ENCODE results near the gene RNF157. TPM values are rescaled to one million over a fixed set of nuclear protein-coding genes. Genes with fewer than 3 reads are reported as not detected.
A peak's percentile ranks its signal among the peaks of the same experiment; 100 is the strongest.

Gene RNF157
- total and polyA plus RNA-seq, 2 of the 13 experiments (the other 11 are each of a cell fraction or from before 2014, with no cell fraction given), result 0.44 to 1.5 TPM

GRCh38 chr17:76104140-76104895 lies 136.0 kb downstream of the RNF157 start (continued):
- TF ChIP-seq SP2 (CRISPR knock-in tag; IDR thresholded peaks at IDR 0.05), result no peak
- TF ChIP-seq ATF1 (CRISPR knock-in tag; IDR thresholded peaks at IDR 0.05), result no peak
- TF ChIP-seq ZFP36L1 (CRISPR knock-in tag; IDR thresholded peaks at IDR 0.05), result no peak; the same call in 1 of the 2 replicates
- TF ChIP-seq ZNF207 (IDR thresholded peaks at IDR 0.05; ENCODE audit: borderline replicate concordance), result no peak
- TF ChIP-seq TFAP4 (IDR thresholded peaks at IDR 0.05; ENCODE audit: borderline replicate concordance, low read depth), result no peak
- TF ChIP-seq PHF21A (CRISPR knock-in tag; IDR thresholded peaks at IDR 0.05), result 0 out of 2 replicates have a peak, but pooled peaks have one; percentile 3
- TF ChIP-seq FOXM1 (CRISPR knock-in tag; IDR thresholded peaks at IDR 0.05), result no peak
- TF ChIP-seq ZNF251 (CRISPR knock-in tag; IDR thresholded peaks at IDR 0.05), result no peak
- peak; percentile 40; the same call in 1 of the 2 replicates for TF ChIP-seq RBFOX2 (IDR thresholded peaks at IDR 0.05; ENCODE audit: low read depth, low read length)
- TF ChIP-seq PRDM15 (CRISPR knock-in tag; IDR thresholded peaks at IDR 0.05), result no peak
- TF ChIP-seq ZNF687 (CRISPR knock-in tag; IDR thresholded peaks at IDR 0.05), result no peak; the same call in 1 of the 2 replicates
- no peak for TF ChIP-seq ZNF740 (CRISPR knock-in tag; IDR thresholded peaks at IDR 0.05)
- peak; percentile 48; the same call in 1 of the 2 replicates for TF ChIP-seq ZNF816 (CRISPR knock-in tag; IDR thresholded peaks at IDR 0.05; ENCODE audit: borderline replicate concordance)
- TF ChIP-seq FLYWCH1 (CRISPR knock-in tag; IDR thresholded peaks at IDR 0.05), result no peak
- TF ChIP-seq THRA (CRISPR knock-in tag; IDR thresholded peaks at IDR 0.05; ENCODE audit: borderline replicate concordance), result no peak
- TF ChIP-seq ZNF776 (CRISPR knock-in tag; IDR thresholded peaks at IDR 0.05), result peak; percentile 22; the same call in 1 of the 2 replicates
